ENCODE data around the gene SLC44A4. TPM values are rescaled to one million over a fixed set of nuclear protein-coding genes. Genes with fewer than 3 reads are reported as not detected.

Gene SLC44A4
- total and polyA plus RNA-seq, 9 of the 15 experiments (the other 6 are each of a cell fraction or from before 2014, with no cell fraction given), result 7.9 to 18.6 (median 11.2) TPM

DNA sequence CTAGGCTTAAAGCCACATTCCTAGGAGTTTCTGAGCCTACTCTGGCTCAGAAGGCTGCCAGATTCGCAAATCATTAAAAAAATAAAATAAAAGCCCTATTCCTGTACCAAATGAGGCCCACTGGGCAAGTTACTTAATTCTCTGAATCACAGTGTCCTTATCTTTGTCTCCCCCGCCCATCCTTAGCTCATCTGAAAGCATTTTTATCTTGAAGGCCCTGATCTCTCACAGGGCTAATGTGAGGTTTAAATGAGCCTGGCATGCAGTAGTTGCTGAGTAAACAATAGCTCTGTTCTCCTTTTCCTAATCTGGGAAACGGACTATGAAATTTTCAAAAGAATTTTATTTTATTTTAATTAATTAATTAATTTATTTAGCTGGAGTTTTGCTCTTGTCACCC lies 25.2 kb upstream of the SLC44A4 start (continued):
- no peak for TF ChIP-seq CCNT2 (IDR thresholded peaks at IDR 0.05; ENCODE audit: borderline replicate concordance, extremely low read depth, insufficient read length, low read depth, low read length)
- TF ChIP-seq, protein P1, sequence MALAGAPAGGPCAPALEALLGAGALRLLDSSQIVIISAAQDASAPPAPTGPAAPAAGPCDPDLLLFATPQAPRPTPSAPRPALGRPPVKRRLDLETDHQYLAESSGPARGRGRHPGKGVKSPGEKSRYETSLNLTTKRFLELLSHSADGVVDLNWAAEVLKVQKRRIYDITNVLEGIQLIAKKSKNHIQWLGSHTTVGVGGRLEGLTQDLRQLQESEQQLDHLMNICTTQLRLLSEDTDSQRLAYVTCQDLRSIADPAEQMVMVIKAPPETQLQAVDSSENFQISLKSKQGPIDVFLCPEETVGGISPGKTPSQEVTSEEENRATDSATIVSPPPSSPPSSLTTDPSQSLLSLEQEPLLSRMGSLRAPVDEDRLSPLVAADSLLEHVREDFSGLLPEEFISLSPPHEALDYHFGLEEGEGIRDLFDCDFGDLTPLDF (CRISPR knock-in tag; IDR thresholded peaks at IDR 0.05), result no peak
- no peak for TF ChIP-seq KLF6 (CRISPR knock-in tag; IDR thresholded peaks at IDR 0.05; ENCODE audit: borderline replicate concordance)
- no peak for TF ChIP-seq ETV5 (CRISPR knock-in tag; IDR thresholded peaks at IDR 0.05; ENCODE audit: low read depth)
- no peak for TF ChIP-seq ZBTB1 (CRISPR knock-in tag; IDR thresholded peaks at IDR 0.05; ENCODE audit: borderline replicate concordance, low read depth)
- TF ChIP-seq RFX7 (CRISPR knock-in tag; IDR thresholded peaks at IDR 0.05), result no peak
- 0 out of 2 replicates have a peak, but pooled peaks have one; percentile 30 for TF ChIP-seq PHF21A (IDR thresholded peaks at IDR 0.05; ENCODE audit: borderline replicate concordance, low read depth)
- no peak for TF ChIP-seq ZNF384 (IDR thresholded peaks at IDR 0.05; ENCODE audit: low read depth, low read length)
- TF ChIP-seq, protein P2, sequence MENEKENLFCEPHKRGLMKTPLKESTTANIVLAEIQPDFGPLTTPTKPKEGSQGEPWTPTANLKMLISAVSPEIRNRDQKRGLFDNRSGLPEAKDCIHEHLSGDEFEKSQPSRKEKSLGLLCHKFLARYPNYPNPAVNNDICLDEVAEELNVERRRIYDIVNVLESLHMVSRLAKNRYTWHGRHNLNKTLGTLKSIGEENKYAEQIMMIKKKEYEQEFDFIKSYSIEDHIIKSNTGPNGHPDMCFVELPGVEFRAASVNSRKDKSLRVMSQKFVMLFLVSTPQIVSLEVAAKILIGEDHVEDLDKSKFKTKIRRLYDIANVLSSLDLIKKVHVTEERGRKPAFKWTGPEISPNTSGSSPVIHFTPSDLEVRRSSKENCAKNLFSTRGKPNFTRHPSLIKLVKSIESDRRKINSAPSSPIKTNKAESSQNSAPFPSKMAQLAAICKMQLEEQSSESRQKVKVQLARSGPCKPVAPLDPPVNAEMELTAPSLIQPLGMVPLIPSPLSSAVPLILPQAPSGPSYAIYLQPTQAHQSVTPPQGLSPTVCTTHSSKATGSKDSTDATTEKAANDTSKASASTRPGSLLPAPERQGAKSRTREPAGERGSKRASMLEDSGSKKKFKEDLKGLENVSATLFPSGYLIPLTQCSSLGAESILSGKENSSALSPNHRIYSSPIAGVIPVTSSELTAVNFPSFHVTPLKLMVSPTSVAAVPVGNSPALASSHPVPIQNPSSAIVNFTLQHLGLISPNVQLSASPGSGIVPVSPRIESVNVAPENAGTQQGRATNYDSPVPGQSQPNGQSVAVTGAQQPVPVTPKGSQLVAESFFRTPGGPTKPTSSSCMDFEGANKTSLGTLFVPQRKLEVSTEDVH (IDR thresholded peaks at IDR 0.05; ENCODE audit: low read depth, partially characterized antibody), result no peak
- TF ChIP-seq, protein P3, sequence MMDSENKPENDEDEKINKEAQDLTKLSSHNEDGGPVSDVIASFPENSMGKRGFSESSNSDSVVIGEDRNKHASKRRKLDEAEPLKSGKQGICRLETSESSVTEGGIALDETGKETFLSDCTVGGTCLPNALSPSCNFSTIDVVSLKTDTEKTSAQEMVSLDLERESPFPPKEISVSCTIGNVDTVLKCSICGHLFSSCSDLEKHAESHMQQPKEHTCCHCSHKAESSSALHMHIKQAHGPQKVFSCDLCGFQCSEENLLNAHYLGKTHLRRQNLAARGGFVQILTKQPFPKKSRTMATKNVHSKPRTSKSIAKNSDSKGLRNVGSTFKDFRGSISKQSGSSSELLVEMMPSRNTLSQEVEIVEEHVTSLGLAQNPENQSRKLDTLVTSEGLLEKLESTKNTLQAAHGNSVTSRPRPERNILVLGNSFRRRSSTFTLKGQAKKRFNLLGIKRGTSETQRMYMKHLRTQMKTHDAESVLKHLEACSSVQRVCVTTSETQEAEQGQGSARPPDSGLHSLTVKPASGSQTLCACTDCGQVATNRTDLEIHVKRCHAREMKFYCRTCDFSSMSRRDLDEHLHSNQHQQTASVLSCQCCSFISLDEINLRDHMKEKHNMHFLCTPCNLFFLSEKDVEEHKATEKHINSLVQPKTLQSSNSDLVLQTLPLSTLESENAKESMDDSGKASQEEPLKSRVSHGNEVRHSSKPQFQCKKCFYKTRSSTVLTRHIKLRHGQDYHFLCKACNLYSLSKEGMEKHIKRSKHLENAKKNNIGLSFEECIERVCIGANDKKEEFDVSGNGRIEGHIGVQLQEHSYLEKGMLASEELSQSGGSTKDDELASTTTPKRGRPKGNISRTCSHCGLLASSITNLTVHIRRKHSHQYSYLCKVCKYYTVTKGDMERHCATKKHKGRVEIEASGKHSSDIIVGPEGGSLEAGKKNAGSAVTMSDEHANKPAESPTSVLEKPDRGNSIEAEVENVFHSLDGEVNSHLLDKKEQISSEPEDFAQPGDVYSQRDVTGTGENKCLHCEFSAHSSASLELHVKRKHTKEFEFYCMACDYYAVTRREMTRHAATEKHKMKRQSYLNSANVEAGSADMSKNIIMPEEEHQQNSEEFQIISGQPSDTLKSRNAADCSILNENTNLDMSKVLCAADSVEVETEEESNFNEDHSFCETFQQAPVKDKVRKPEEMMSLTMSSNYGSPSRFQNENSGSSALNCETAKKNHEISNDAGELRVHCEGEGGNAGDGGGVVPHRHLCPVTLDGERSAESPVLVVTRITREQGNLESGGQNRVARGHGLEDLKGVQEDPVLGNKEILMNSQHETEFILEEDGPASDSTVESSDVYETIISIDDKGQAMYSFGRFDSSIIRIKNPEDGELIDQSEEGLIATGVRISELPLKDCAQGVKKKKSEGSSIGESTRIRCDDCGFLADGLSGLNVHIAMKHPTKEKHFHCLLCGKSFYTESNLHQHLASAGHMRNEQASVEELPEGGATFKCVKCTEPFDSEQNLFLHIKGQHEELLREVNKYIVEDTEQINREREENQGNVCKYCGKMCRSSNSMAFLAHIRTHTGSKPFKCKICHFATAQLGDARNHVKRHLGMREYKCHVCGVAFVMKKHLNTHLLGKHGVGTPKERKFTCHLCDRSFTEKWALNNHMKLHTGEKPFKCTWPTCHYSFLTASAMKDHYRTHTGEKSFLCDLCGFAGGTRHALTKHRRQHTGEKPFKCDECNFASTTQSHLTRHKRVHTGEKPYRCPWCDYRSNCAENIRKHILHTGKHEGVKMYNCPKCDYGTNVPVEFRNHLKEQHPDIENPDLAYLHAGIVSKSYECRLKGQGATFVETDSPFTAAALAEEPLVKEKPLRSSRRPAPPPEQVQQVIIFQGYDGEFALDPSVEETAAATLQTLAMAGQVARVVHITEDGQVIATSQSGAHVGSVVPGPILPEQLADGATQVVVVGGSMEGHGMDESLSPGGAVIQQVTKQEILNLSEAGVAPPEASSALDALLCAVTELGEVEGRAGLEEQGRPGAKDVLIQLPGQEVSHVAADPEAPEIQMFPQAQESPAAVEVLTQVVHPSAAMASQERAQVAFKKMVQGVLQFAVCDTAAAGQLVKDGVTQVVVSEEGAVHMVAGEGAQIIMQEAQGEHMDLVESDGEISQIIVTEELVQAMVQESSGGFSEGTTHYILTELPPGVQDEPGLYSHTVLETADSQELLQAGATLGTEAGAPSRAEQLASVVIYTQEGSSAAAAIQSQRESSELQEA (IDR thresholded peaks at IDR 0.05; ENCODE audit: low read depth), result no peak
- TF ChIP-seq XRCC5 (IDR thresholded peaks at IDR 0.05; ENCODE audit: low read depth, low read length), result no peak
- TF ChIP-seq CTBP1 (IDR thresholded peaks at IDR 0.05; ENCODE audit: borderline replicate concordance), result 0 out of 2 replicates have a peak, but pooled peaks have one; percentile 42
- no peak for TF ChIP-seq MBD2 (IDR thresholded peaks at IDR 0.05; ENCODE audit: borderline replicate concordance, low read depth)
- no peak for TF ChIP-seq HMG20B (CRISPR knock-in tag; IDR thresholded peaks at IDR 0.05)
- TF ChIP-seq, protein P4, sequence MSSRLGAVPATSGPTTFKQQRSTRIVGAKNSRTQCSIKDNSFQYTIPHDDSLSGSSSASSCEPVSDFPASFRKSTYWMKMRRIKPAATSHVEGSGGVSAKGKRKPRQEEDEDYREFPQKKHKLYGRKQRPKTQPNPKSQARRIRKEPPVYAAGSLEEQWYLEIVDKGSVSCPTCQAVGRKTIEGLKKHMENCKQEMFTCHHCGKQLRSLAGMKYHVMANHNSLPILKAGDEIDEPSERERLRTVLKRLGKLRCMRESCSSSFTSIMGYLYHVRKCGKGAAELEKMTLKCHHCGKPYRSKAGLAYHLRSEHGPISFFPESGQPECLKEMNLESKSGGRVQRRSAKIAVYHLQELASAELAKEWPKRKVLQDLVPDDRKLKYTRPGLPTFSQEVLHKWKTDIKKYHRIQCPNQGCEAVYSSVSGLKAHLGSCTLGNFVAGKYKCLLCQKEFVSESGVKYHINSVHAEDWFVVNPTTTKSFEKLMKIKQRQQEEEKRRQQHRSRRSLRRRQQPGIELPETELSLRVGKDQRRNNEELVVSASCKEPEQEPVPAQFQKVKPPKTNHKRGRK (tag; IDR thresholded peaks at IDR 0.05), result no peak
